ENCODE results near the gene EXPH5. TPM values are rescaled to one million over a fixed set of nuclear protein-coding genes. Genes with fewer than 3 reads are reported as not detected.

EXPH5 gene
- total and polyA plus RNA-seq, 2 donors (not counting 3 experiments of a cell fraction or from before 2014, with no cell fraction given): 0.03 to 0.09 TPM

DNA sequence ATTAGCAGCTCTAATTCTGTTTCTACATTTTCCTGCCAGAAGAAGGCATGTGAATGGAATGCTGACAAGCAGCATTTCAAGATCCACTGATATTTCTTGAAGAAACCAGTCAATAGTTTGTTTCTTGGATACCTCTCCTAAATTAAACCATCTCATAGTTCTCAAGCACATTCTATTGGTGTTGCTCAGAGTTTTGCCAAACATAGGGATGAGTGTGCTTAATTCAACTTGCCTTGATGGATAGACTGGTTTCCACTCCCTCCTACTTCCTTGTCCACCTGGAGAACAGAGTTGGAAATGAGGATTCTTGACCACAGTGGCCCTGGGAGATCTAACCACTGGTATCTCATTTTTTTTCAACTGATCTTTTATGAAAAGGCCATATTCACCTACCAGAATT, 41.5 kb upstream of the EXPH5 start:
- Histone ChIP-seq H3K27ac (ENCODE audit: insufficient read depth, low read depth, low read length) (no peak overlapping the region), H3K9me3 (replicated peaks; ENCODE audit: control insufficient read depth, insufficient read depth, low read length) (no peaks in the 10 kb centered on the region), H3K36me3 (ENCODE audit: control insufficient read depth in 2 of 2, extremely low read depth in 1 of 2, insufficient read depth in 2 of 2, low read length in 2 of 2) (no peaks in the 10 kb centered on the region), H3K79me2 (ENCODE audit: control insufficient read depth, insufficient read depth, low read length) (no peaks in the 10 kb centered on the region), H3K4me2 (ENCODE audit: insufficient read depth, low read length) (no peak overlapping the region), H3K9ac (replicated peaks; ENCODE audit: extremely low read depth, insufficient read depth, low read length) (no peak overlapping the region), H4K20me1 (replicated peaks; ENCODE audit: control insufficient read depth, extremely low read depth, insufficient read depth, low read length) (no peaks in the 10 kb centered on the region), H3K4me3 (replicated peaks in 1 of 3; ENCODE audit: insufficient read depth in 1 of 3, low read depth in 1 of 3, low read length in 3 of 3) (no peak overlapping the region), H3K27me3 (ENCODE audit: control insufficient read depth in 2 of 2, insufficient read depth in 2 of 2, low read length in 2 of 2) (peaks cover 9 to 25% of the 10 kb centered on the region in 2 experiments), H3K9me1 (replicated peaks; ENCODE audit: control insufficient read depth, extremely low read depth, insufficient read depth, low read length) (no peaks in the 10 kb centered on the region), H2AFZ (ENCODE audit: low read depth, low read length) (no peak overlapping the region), H3K4me1 (ENCODE audit: control insufficient read depth, extremely low read depth, insufficient read depth, low read length) (no peaks in the 10 kb centered on the region)
- dilution Hi-C loops (cut with MboI; ENCODE audit: extremely low pct_ligation_motif_present, low sequenced_read_pairs): no loop called here
- TF ChIP-seq, protein P1, sequence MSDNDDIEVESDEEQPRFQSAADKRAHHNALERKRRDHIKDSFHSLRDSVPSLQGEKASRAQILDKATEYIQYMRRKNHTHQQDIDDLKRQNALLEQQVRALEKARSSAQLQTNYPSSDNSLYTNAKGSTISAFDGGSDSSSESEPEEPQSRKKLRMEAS (IDR thresholded peaks at IDR 0.05; ENCODE audit: insufficient read depth, insufficient read length): no peak
- TF ChIP-seq EZH2 (IDR thresholded peaks at IDR 0.05; ENCODE audit: borderline replicate concordance, low read depth, low read length, severe bottlenecking) (no peak), GATA2 (IDR thresholded peaks at IDR 0.05; ENCODE audit: insufficient read depth, insufficient read length, low read depth, low read length) (no peak), MYC (IDR thresholded peaks at IDR 0.05; ENCODE audit: low read depth, low read length) (no peak), FOS (IDR thresholded peaks at IDR 0.05; ENCODE audit: borderline replicate concordance, insufficient read depth, low read length) (no peak), POLR2A (IDR thresholded peaks at IDR 0.05; ENCODE audit: low read depth, low read length) (no peak), JUN (IDR thresholded peaks at IDR 0.05; ENCODE audit: borderline replicate concordance, insufficient read depth, insufficient read length, low read depth) (no peak), POLR2AphosphoS5 (IDR thresholded peaks at IDR 0.05; ENCODE audit: insufficient read depth, low read depth, low read length) (no peak)
- TF ChIP-seq, protein P2, sequence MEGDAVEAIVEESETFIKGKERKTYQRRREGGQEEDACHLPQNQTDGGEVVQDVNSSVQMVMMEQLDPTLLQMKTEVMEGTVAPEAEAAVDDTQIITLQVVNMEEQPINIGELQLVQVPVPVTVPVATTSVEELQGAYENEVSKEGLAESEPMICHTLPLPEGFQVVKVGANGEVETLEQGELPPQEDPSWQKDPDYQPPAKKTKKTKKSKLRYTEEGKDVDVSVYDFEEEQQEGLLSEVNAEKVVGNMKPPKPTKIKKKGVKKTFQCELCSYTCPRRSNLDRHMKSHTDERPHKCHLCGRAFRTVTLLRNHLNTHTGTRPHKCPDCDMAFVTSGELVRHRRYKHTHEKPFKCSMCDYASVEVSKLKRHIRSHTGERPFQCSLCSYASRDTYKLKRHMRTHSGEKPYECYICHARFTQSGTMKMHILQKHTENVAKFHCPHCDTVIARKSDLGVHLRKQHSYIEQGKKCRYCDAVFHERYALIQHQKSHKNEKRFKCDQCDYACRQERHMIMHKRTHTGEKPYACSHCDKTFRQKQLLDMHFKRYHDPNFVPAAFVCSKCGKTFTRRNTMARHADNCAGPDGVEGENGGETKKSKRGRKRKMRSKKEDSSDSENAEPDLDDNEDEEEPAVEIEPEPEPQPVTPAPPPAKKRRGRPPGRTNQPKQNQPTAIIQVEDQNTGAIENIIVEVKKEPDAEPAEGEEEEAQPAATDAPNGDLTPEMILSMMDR (IDR thresholded peaks at IDR 0.05; ENCODE audit: extremely low read depth in 1 of 2, insufficient read depth in 1 of 2, low read depth in 1 of 2, low read length in 2 of 2): no peak
- POLR2A ChIA-PET: no interaction called here
- FAIRE-seq (no peak), DNase-seq (ENCODE audit: low read depth, low spot score) (no peak)
- intact Hi-C loops (cut with micrococcal nuclease): no loop called here
- CTCF ChIA-PET: no interaction called here
- BruUV-seq (replicated peaks): no TSS peak
